IMR-90 (cell line): ENCODE results near the gene GAMT. TPM values are rescaled to one million over a fixed set of nuclear protein-coding genes. Genes with fewer than 3 reads are reported as not detected.

Source experiments
- ATAC-seq: fragments of 200-7000 bp; cut with Tn5 transposase; 2 replicates; pipeline ENCODE4 v1.9.1; 2020; ENCODE audit warnings: low read depth, mild to moderate bottlenecking, moderate library complexity
- BruUV-seq: library from RNA; stranded (reverse); fragments of 400-500 nt; replicated peaks from 2 replicates; lab custom pipeline; 2021; lab: Mats Ljungman, UMichigan
- CTCF ChIA-PET: fragments of 300-600 bp; formaldehyde crosslinking; extraction: SDS; loops from one replicate; lab custom pipeline; 2021; ENCODE audit warnings: antibody characterized with exemption; lab: Yijun Ruan, JAX
- POLR2A ChIA-PET: fragments of 300-600 bp; sonication (Branson Sonifier 250); formaldehyde crosslinking; loops from one replicate; lab custom pipeline; 2022; ENCODE audit warnings: antibody characterized with exemption; ENCODE audit not compliant: unreplicated experiment; lab: Charles Lee
- DNase-seq: peaks from one replicate; pipeline ENCODE4 v3.0.0; 2013
- H2AFZ ChIP-seq: replicated peaks from 2 replicates; pipeline ENCODE3; 2013; ENCODE audit warnings: low read length, mild to moderate bottlenecking; ENCODE audit not compliant: poor library complexity
- H2AK5ac ChIP-seq: 2 replicates; pipeline ENCODE4 v1.6.1; 2013; ENCODE audit warnings: low read depth, low read length, inconsistent platforms
- H2AK9ac ChIP-seq: replicated peaks from 2 replicates; pipeline ENCODE3; 2013; ENCODE audit warnings: mild to moderate bottlenecking, low read depth, low read length, moderate library complexity; ENCODE audit not compliant: poor library complexity
- H2BK120ac ChIP-seq: 2 replicates; pipeline ENCODE4 v1.6.1; 2013; ENCODE audit warnings: low read depth, low read length, inconsistent platforms
- H2BK15ac ChIP-seq: 3 replicates; pipeline ENCODE4 v1.6.1; 2013; ENCODE audit warnings: low read depth, low read length, inconsistent platforms
- H2BK20ac ChIP-seq: 2 replicates; pipeline ENCODE4 v1.6.1; 2013; ENCODE audit warnings: low read depth, mild to moderate bottlenecking, inconsistent platforms, low read length, moderate library complexity
- H2BK5ac ChIP-seq: 2 replicates; pipeline ENCODE4 v1.6.1; 2013; ENCODE audit warnings: mild to moderate bottlenecking, low read depth, low read length, inconsistent platforms; ENCODE audit not compliant: poor library complexity, severe bottlenecking
- H3K14ac ChIP-seq: replicated peaks from 2 replicates; pipeline ENCODE4 v1.6.1; 2013; ENCODE audit warnings: low read depth, low read length, inconsistent platforms
- H3K18ac ChIP-seq: 2 replicates; pipeline ENCODE4 v1.6.1; 2013; ENCODE audit warnings: low read depth, low read length, control low read depth
- H3K23ac ChIP-seq: 2 replicates; pipeline ENCODE4 v1.6.1; 2013; ENCODE audit warnings: low read depth, low read length, inconsistent platforms
- H3K27ac ChIP-seq: 2 replicates; pipeline ENCODE4 v1.5.1; 2013; ENCODE audit warnings: mild to moderate bottlenecking, control low read depth, low read length; ENCODE audit not compliant: insufficient read depth
- H3K27me3 ChIP-seq: 2 replicates; pipeline ENCODE4 v1.6.1; 2013; ENCODE audit warnings: low read length; ENCODE audit not compliant: control insufficient read depth, insufficient read depth
- H3K36me3 ChIP-seq: 2 replicates; pipeline ENCODE4 v1.6.1; 2013; ENCODE audit warnings: low read length, mixed read lengths; ENCODE audit not compliant: control insufficient read depth, insufficient read depth
- H3K4ac ChIP-seq: 2 replicates; pipeline ENCODE4 v1.6.1; 2013; ENCODE audit warnings: low read depth, low read length, inconsistent platforms
- H3K4me1 ChIP-seq: 2 replicates; pipeline ENCODE4 v1.6.1; 2013; ENCODE audit warnings: low read length, mixed read lengths; ENCODE audit not compliant: control insufficient read depth, insufficient read depth
- H3K4me2 ChIP-seq: 2 replicates; pipeline ENCODE4 v1.6.1; 2013; ENCODE audit warnings: low read depth, mild to moderate bottlenecking, control low read depth, low read length, moderate library complexity
- H3K4me3 ChIP-seq: 2 replicates; pipeline ENCODE4 v1.5.1; 2013; ENCODE audit warnings: low read depth, mild to moderate bottlenecking, control low read depth, low read length, moderate library complexity; ENCODE audit not compliant: insufficient read depth
- H3K56ac ChIP-seq: 2 replicates; pipeline ENCODE4 v1.6.1; 2013; ENCODE audit warnings: low read length, inconsistent platforms; ENCODE audit not compliant: insufficient read depth; ENCODE audit errors: extremely low read depth
- H3K79me1 ChIP-seq, 2 experiments: 2 replicates each; pipeline ENCODE4 v1.6.1; 2013; ENCODE audit warnings: low read length in 2 of 2, inconsistent platforms in 1 of 2, low read depth in 1 of 2
- H3K9ac ChIP-seq: 2 replicates; pipeline ENCODE4 v1.6.1; 2013; ENCODE audit warnings: low read depth, low read length, control low read depth
- H3K9me1 ChIP-seq: 2 replicates; pipeline ENCODE4 v1.6.1; 2013; ENCODE audit warnings: low read length, inconsistent platforms; ENCODE audit not compliant: insufficient read depth
- H3K9me3 ChIP-seq: 2 replicates; pipeline ENCODE4 v1.6.1; 2013; ENCODE audit warnings: low read length; ENCODE audit not compliant: control insufficient read depth, insufficient read depth
- H4K20me1 ChIP-seq: 2 replicates; pipeline ENCODE4 v1.6.1; 2013; ENCODE audit warnings: low read length, inconsistent platforms; ENCODE audit not compliant: insufficient read depth
- H4K5ac ChIP-seq: 2 replicates; pipeline ENCODE4 v1.6.1; 2013; ENCODE audit warnings: mild to moderate bottlenecking, low read depth, low read length, control low read depth
- H4K8ac ChIP-seq, 2 experiments: 2 replicates each; pipeline ENCODE4 v1.6.1; 2013; ENCODE audit warnings: low read depth in 2 of 2, low read length in 2 of 2, control low read depth in 1 of 2, inconsistent platforms in 1 of 2
- H4K91ac ChIP-seq: 2 replicates; pipeline ENCODE4 v1.6.1; 2013; ENCODE audit warnings: low read depth, low read length, inconsistent platforms; ENCODE audit not compliant: insufficient read depth
- BHLHE40 ChIP-seq: fragments of 150-350 bp; IDR thresholded peaks from 2 replicates; pipeline ENCODE4 v1.6.1; 2016; ENCODE audit warnings: mild to moderate bottlenecking, low read depth, low read length
- POLR2A ChIP-seq: IDR thresholded peaks from 2 replicates; pipeline ENCODE4 v1.6.1; 2012; ENCODE audit warnings: mild to moderate bottlenecking, low read depth, low read length
- RFX5 ChIP-seq: IDR thresholded peaks from 2 replicates; pipeline ENCODE4 v1.8.0; 2012; ENCODE audit warnings: low read depth, mild to moderate bottlenecking, low read length, moderate library complexity
- SMC3 ChIP-seq: fragments of 150-350 bp; IDR thresholded peaks from 2 replicates; pipeline ENCODE4 v1.6.1; 2016; ENCODE audit warnings: low read depth, mild to moderate bottlenecking, antibody characterized with exemption, low read length, moderate library complexity
- WGBS, 2 experiments: methylation state at CpG; one replicate each; pipeline versions ENCODE4 v1.1.5 to v1.1.7; 2013; ENCODE audit warnings: missing lambda C conversion rate in 2 of 2; ENCODE audit not compliant: insufficient read length in 1 of 2; ENCODE audit errors: extremely low coverage in 2 of 2; 5-methylcytosine and 5-hydroxymethylcytosine counted together
- dilution Hi-C: fragments of 300-500 bp; cut with HindIII; formaldehyde crosslinking; loops from one replicate; pipeline ENCODE4 v1.14.3; 2018; ENCODE audit warnings: low sequenced_read_pairs; ENCODE audit not compliant: unreplicated experiment
- in situ Hi-C: fragments of 300-500 bp; cut with MboI; formaldehyde crosslinking; loops from 3 replicates; pipeline ENCODE4 v1.14.3; 2019; ENCODE audit warnings: low sequenced_read_pairs, inconsistent platforms, mixed read lengths
- intact Hi-C: fragments of 100-400 bp; cut with micrococcal nuclease; formaldehyde crosslinking; loops from 2 replicates; pipeline ENCODE4 v1.10.0; 2022
- polyA plus RNA-seq, 3 experiments: library from polyadenylated mRNA; depleted of rRNA; stranded (reverse); fragments of >200 nt; gene quantifications; 2 replicates each; pipeline ENCODE4 v1.2.3, GENCODE V29; 2012; ENCODE audit warnings: low replicate concordance in 1 of 3
- total RNA-seq: library from RNA; depleted of rRNA; stranded (reverse); fragments of >200 nt; gene quantifications from 2 replicates; pipeline ENCODE4 v1.2.3, GENCODE V29; 2012
- TF ChIP-seq, protein P1 (sequence below): fragments of 150-350 bp; IDR thresholded peaks from 2 replicates; pipeline ENCODE4 v1.6.1; 2016; ENCODE audit warnings: low read depth, mild to moderate bottlenecking, low read length, moderate library complexity, borderline replicate concordance
- TF ChIP-seq, protein P2 (sequence below): conservative IDR thresholded peaks from 2 replicates; pipeline ENCODE4 v1.5.1; 2012; ENCODE audit warnings: mild to moderate bottlenecking, low read depth, low read length, improper control_type of control experiment

Gene GAMT
- total and polyA plus RNA-seq, 2 of the 4 experiments (the other 2 are of a cell fraction), result 22.8 to 51.8 TPM

DNA sequence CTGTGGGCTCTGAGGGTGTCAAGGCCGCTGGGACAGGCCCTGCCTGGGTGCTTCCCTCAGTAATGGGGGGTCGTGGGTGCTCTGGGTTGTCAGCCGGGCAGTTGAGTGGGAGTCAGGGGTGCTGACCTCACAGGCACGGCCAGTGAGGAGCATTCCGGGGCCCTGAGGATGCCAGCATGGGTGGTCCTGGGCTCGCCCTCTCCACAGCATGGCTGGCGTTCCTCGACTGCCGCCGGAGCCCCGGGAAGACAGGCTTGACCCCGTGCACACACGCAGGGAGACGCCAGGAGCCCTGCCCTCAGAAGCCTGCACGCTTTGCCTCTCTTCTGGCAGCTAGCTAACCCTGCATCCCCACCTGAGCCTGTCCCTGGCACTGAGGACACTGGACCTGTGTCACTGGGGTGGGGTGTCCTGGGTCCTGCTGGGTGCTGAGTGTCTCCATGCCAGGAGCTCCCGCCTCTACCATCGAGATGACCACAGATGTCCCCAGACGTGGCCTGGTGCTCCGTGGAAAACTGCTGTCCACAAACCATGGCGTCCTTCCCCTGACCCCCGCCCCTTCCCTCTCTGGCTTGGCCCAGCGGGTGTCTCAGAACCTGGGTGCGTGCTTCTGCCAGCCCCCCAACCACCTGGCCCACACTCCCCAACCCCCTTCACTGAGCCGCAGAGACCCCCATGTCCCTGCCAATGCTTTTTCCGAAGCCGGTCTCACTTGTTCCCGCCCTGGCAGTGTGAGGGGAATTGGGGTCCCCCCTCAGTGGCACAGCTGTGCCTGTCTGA lies 22.0 kb downstream of the GAMT start:
- Histone ChIP-seq H3K4me1 (no peaks in the 10 kb centered on the region), H2AFZ (peak overlapping the region; percentile 43), H3K4me3 (no peak overlapping the region), H3K9me3 (no peaks in the 10 kb centered on the region), H3K18ac (no peak overlapping the region), H3K36me3 (peaks cover 18% of the 10 kb centered on the region), H3K79me1 (peaks cover 4 to 13% of the 10 kb centered on the region in 2 experiments; a peak in 3 of 4 replicates), H2AK5ac (no peak overlapping the region), H4K5ac (no peak overlapping the region), H3K9me1 (no peaks in the 10 kb centered on the region), H3K4me2 (no peak overlapping the region), H3K27ac (no peak overlapping the region), H3K14ac (no peak overlapping the region), H4K8ac (no peak overlapping the region), H3K4ac (no peak overlapping the region), H3K27me3 (no peaks in the 10 kb centered on the region), H2BK20ac (no peak overlapping the region), H2BK15ac (no peak overlapping the region), H3K56ac (no peak overlapping the region), H3K9ac (no peak overlapping the region), H2AK9ac (peak overlapping the region; percentile 9), H2BK120ac (no peak overlapping the region), H4K91ac (no peak overlapping the region), H4K20me1 (peaks cover 12% of the 10 kb centered on the region), H2BK5ac (no peak overlapping the region), H3K23ac (no peak overlapping the region)
- dilution Hi-C loops, result no loop called here
- in situ Hi-C loops, result no loop called here
- DNase-seq (no peak), ATAC-seq (no peak)
- no TSS peak for BruUV-seq
- TF ChIP-seq, protein P1, sequence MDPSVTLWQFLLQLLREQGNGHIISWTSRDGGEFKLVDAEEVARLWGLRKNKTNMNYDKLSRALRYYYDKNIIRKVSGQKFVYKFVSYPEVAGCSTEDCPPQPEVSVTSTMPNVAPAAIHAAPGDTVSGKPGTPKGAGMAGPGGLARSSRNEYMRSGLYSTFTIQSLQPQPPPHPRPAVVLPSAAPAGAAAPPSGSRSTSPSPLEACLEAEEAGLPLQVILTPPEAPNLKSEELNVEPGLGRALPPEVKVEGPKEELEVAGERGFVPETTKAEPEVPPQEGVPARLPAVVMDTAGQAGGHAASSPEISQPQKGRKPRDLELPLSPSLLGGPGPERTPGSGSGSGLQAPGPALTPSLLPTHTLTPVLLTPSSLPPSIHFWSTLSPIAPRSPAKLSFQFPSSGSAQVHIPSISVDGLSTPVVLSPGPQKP, result no peak
- TF ChIP-seq BHLHE40 (no peak), POLR2A (no peak), RFX5 (no peak), SMC3 (no peak)
- TF ChIP-seq, protein P2, sequence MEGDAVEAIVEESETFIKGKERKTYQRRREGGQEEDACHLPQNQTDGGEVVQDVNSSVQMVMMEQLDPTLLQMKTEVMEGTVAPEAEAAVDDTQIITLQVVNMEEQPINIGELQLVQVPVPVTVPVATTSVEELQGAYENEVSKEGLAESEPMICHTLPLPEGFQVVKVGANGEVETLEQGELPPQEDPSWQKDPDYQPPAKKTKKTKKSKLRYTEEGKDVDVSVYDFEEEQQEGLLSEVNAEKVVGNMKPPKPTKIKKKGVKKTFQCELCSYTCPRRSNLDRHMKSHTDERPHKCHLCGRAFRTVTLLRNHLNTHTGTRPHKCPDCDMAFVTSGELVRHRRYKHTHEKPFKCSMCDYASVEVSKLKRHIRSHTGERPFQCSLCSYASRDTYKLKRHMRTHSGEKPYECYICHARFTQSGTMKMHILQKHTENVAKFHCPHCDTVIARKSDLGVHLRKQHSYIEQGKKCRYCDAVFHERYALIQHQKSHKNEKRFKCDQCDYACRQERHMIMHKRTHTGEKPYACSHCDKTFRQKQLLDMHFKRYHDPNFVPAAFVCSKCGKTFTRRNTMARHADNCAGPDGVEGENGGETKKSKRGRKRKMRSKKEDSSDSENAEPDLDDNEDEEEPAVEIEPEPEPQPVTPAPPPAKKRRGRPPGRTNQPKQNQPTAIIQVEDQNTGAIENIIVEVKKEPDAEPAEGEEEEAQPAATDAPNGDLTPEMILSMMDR, result no peak
- intact Hi-C loops, result loop anchor here (2.0 kb wide), 1 partner anchor 95 kb away; the partner anchor contains the start of gene EFNA2
- CTCF ChIA-PET, result no interaction called here
- POLR2A ChIA-PET, result no interaction called here
- WGBS, 2 experiments, result 84% methylated on average over 14 of the region's 27 CpGs; no CpG with 5 or more reads in 1 of the 2 experiments
